ENCODE results near the gene KCNIP1. TPM values are rescaled to one million over a fixed set of nuclear protein-coding genes. Genes with fewer than 3 reads are reported as not detected.

KCNIP1 gene
- total RNA-seq, 1 experiment from 2014 or later: not detected

- Histone ChIP-seq H3K4me3 (replicated peaks in 1 of 2; ENCODE audit: low read depth in 1 of 2, low read length in 2 of 2) (no peak overlapping the region), H3K79me2 (ENCODE audit: insufficient read depth, low read length) (no peaks in the 10 kb centered on the region), H3K9me3 (ENCODE audit: control insufficient read depth in 1 of 2, insufficient read depth in 1 of 2, low read depth in 1 of 2, low read length in 2 of 2) (no peaks in the 10 kb centered on the region), H3K36me3 (ENCODE audit: control insufficient read depth in 1 of 2, insufficient read depth in 2 of 2, low read length in 2 of 2) (no peaks in the 10 kb centered on the region), H4K20me1 (ENCODE audit: insufficient read depth) (no peaks in the 10 kb centered on the region), H3K9me2 (ENCODE audit: insufficient read depth) (no peaks in the 10 kb centered on the region), H3K27me3 (ENCODE audit: insufficient read depth, low read length) (0 out of 2 replicates have a peak, but pooled peaks cover 6% of the 10 kb centered on the region), H3K4me2 (ENCODE audit: low read length) (no peak overlapping the region), H2AFZ (ENCODE audit: low read depth, low read length, poor library complexity, severe bottlenecking) (no peak overlapping the region), H3K4me1 (ENCODE audit: control insufficient read depth in 1 of 2, insufficient read depth in 2 of 2, low read length in 2 of 2) (no peaks in the 10 kb centered on the region; a peak in 1 of 4 replicates), H3K9ac (ENCODE audit: low read length) (no peak overlapping the region), H3K27ac (ENCODE audit: low read depth, low read length) (no peak overlapping the region)
- no peak for ATAC-seq
- no peak for DNase-seq (ENCODE audit: low read depth, low spot score)
- ChIA-PET CTCF (no interaction called here), POLR2A (no interaction called here), RAD21 (ENCODE audit: low non-redundant PET in 1 of 2, low total read pairs in 2 of 2, uncharacterized antibody in 2 of 2, unreplicated experiment in 2 of 2) (no interaction called here)
- TF ChIP-seq FOSL1 (IDR thresholded peaks at IDR 0.05; ENCODE audit: low read depth) (no peak), ZFX (IDR thresholded peaks at IDR 0.05) (no peak), EZH2phosphoT487 (IDR thresholded peaks at IDR 0.05; ENCODE audit: borderline replicate concordance) (no peak), ELF1 (IDR thresholded peaks at IDR 0.05; ENCODE audit: borderline replicate concordance, low read depth) (no peak), SRF (IDR thresholded peaks at IDR 0.05; ENCODE audit: low read depth) (no peak), ZBTB33 (IDR thresholded peaks at IDR 0.05; ENCODE audit: extremely low read depth, insufficient replicate concordance, low read length) (no peak)
- no TSS peak for BruUV-seq (replicated peaks)
- intact Hi-C loops (cut with micrococcal nuclease): no loop called here
Observed at GRCh38 chr5:170537451-170538095, 33.8 kb downstream of the KCNIP1 start.

- H3K4me3 ChIP-seq (replicated peaks in 1 of 2; ENCODE audit: low read depth in 1 of 2, low read length in 2 of 2): no peak overlapping the region
- H3K4me1 ChIP-seq (ENCODE audit: control insufficient read depth in 1 of 2, insufficient read depth in 2 of 2, low read length in 2 of 2): no peaks in the 10 kb centered on the region; a peak in 1 of 4 replicates
- H3K9me3 ChIP-seq (ENCODE audit: control insufficient read depth in 1 of 2, insufficient read depth in 1 of 2, low read depth in 1 of 2, low read length in 2 of 2): no peaks in the 10 kb centered on the region
- no peaks in the 10 kb centered on the region for H3K79me2 ChIP-seq (ENCODE audit: insufficient read depth, low read length)
- intact Hi-C loops (cut with micrococcal nuclease): no loop called here
- H4K20me1 ChIP-seq (ENCODE audit: insufficient read depth): no peaks in the 10 kb centered on the region
- H3K9ac ChIP-seq (ENCODE audit: low read length): no peak overlapping the region
- H3K36me3 ChIP-seq (ENCODE audit: control insufficient read depth in 1 of 2, insufficient read depth in 2 of 2, low read length in 2 of 2): no peaks in the 10 kb centered on the region
- POLR2A ChIA-PET: no interaction called here
- CTCF ChIA-PET: no interaction called here
- BruUV-seq (replicated peaks): no TSS peak
- H3K27ac ChIP-seq (ENCODE audit: low read depth, low read length): no peak overlapping the region
- no peak for DNase-seq (ENCODE audit: low read depth, low spot score)
- no peak overlapping the region for H2AFZ ChIP-seq (ENCODE audit: low read depth, low read length, poor library complexity, severe bottlenecking)
- 0 out of 2 replicates have a peak, but pooled peaks cover 6% of the 10 kb centered on the region for H3K27me3 ChIP-seq (ENCODE audit: insufficient read depth, low read length)
- ATAC-seq: no peak
- no peak overlapping the region for H3K4me2 ChIP-seq (ENCODE audit: low read length)
- H3K9me2 ChIP-seq (ENCODE audit: insufficient read depth): no peaks in the 10 kb centered on the region
- RAD21 ChIA-PET (ENCODE audit: low non-redundant PET in 1 of 2, low total read pairs in 2 of 2, uncharacterized antibody in 2 of 2, unreplicated experiment in 2 of 2): no interaction called here
- TF ChIP-seq CEBPB (IDR thresholded peaks at IDR 0.05; ENCODE audit: low read depth): no peak
- no peak for TF ChIP-seq ELF1 (IDR thresholded peaks at IDR 0.05; ENCODE audit: borderline replicate concordance, low read depth)
- TF ChIP-seq EZH2 (IDR thresholded peaks at IDR 0.05): no peak
- no peak for TF ChIP-seq EZH2phosphoT487 (IDR thresholded peaks at IDR 0.05; ENCODE audit: borderline replicate concordance)
- TF ChIP-seq ZFX (IDR thresholded peaks at IDR 0.05): no peak
- TF ChIP-seq REST (IDR thresholded peaks at IDR 0.05; ENCODE audit: low read depth): no peak
- TF ChIP-seq CTCF (IDR thresholded peaks at IDR 0.05 in 2 of 3, conservative IDR thresholded peaks at IDR 0.05 in 1 of 3; ENCODE audit: borderline replicate concordance in 1 of 3, insufficient read depth in 1 of 3, low read depth in 2 of 3, low read length in 2 of 3): no peak
- TF ChIP-seq YY1 (IDR thresholded peaks at IDR 0.05; ENCODE audit: extremely low read depth, insufficient replicate concordance, low read depth, low read length): no peak
- no peak for TF ChIP-seq RAD21 (IDR thresholded peaks at IDR 0.05; ENCODE audit: low read depth)
Observed at GRCh38 chr5:170538096-170538465, 34.3 kb downstream of the KCNIP1 start.
